Stimulated activated CD8-positive, alpha-beta memory T cell treated with anti-CD3 and anti-CD28 coated beads, Interleukin-12 subunit alpha, Interleukin-12 subunit beta, amount 100 ng/mL, for 24 hours (primary cell): ENCODE results near the gene PAX1.

Source experiments
- DNase-seq: peaks from one replicate; pipeline ENCODE4 v3.0.0-alpha.2; 2020; ENCODE audit errors: extremely low read depth

Gene PAX1

DNA sequence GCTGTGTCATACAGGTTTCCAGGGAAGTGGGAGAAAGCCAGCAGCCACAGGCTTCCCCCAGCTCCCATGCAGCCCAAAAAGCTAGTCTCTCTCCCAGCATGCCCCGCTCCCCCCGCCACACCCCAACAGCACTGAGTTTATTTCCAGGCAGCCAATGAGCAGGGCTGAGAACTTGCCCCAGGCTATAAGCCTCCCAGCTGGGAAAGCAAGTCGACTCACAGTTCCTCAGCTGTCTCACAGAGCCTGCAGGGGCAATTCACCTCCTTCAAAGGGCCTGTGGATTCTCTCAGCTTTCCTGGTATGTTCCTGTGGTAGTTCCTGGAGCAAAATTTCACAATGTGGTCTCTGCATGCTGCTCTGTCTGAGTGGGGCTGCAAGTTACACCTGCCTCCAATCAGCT is 34.2 kb downstream of the PAX1 start:
- DNase-seq, result no peak

DNA sequence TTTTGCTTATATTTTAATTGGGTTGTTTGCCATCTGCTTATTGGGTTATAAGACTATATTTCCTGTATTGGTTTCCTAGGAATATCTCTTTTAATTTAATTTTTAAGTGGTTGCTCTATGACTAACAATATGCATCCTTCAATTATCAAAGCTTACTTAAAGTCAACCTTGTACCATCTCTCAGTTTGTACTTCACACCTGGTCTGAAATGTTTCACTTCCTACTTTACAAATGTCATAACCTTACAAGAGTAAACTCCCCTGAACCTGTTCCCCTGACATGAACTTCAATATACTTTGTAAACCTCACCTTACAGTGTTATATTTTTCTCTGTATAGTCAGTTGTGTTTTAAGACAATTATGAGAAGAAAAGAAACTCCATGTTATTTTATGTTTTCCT is 35.8 kb downstream of the PAX1 start:
- DNase-seq, result no peak

DNA sequence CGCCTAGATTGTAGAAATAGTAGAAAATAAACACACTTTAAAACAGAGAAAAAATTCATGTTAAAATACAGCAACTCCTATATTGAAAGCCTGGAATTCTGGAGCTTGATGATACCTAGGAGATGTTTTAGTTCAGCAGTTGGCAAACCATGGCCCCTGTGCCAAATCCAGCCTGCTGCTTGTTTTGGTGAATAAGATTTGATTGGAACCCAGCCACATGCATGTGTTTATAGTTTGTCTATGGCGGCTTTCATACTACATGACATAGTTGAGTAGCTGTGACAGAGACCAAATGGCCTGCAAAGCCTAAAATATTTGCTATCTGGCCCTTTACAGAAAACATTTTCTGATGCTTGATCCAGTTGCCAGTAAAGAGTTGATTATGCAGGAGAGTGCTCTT is 57.2 kb downstream of the PAX1 start:
- no peak for DNase-seq

DNA sequence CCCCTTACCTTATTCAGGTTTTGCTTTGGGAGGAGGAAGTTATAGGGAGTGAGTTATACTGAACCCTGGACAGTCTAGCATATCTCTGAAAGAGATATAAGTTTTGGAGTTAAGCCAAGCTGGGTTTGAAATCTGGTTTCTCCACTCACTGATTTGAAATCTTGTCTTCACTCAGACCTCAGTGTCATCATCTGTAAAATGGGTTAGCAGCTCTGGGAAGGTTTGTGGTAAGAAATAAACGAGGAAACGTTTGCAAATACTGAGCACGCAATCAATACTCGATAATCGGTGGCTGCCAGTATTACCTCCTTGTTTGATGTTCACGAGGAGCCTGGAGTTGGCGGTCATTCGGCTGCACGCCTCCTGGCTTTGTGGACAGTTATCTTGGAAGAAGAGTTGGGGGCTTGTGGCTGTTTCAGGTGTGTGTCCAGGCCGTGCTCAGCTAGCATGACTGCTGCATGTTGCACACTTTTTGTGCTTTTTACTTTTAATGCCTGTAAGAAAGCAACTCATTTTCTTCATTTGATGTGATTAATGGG is 61.8 kb downstream of the PAX1 start:
- DNase-seq, result no peak

DNA sequence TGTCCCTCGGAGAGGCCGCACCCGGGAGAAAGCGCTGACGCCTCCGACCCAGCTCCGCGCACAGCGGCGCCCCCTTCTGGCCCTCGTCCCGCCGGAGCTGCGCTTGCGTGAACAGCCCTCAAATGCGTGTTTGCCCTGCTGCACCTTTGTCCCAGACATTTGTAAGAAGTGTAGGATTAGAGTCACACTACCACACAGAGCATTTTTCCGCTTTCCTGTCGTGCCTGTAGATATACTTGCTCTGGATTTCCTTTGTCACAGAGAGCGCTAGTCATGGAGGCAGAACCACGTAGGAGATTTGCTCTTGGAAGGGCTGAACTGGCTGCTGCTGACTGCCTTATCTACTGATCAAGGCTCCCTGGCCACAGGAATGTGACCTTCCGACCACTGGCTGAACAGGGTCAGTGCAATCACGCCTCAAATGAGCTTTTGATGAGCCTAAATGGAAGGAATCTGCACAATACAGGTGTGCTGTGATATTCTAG is 62.3 kb downstream of the PAX1 start:
- DNase-seq, result no peak
